PFSK-1 (cell line): ENCODE data around the gene DISP3.

ENCODE experiments used
- FOXP2 ChIP-seq: optimal IDR thresholded peaks from 2 replicates; pipeline ENCODE3; 2011; ENCODE audit warnings: borderline replicate concordance, control low read depth, inconsistent platforms; ENCODE audit not compliant: insufficient read depth; ENCODE audit errors: extremely low read length, extremely low read depth
- POLR2AphosphoS5 ChIP-seq: IDR thresholded peaks from 2 replicates; pipeline ENCODE4 v1.6.1; 2012; ENCODE audit warnings: low read depth, mild to moderate bottlenecking, control low read depth, low read length, moderate library complexity
- SIN3A ChIP-seq: IDR thresholded peaks from 2 replicates; pipeline ENCODE4 v1.6.1; 2012; ENCODE audit warnings: mild to moderate bottlenecking, low read length, moderate library complexity, borderline replicate concordance; ENCODE audit not compliant: insufficient read depth
- TAF1 ChIP-seq: IDR thresholded peaks from 2 replicates; pipeline ENCODE4 v1.6.1; 2012; ENCODE audit warnings: low read length, control low read depth, borderline replicate concordance; ENCODE audit not compliant: insufficient read depth
- TF ChIP-seq, protein P1 (sequence below), 2 experiments: IDR thresholded peaks; 2 replicates each; pipeline versions ENCODE4 v1.6.1 to v1.8.0; 2011 to 2012; ENCODE audit warnings: low read depth in 2 of 2, low read length in 2 of 2, control low read depth in 1 of 2, inconsistent platforms in 1 of 2, mild to moderate bottlenecking in 1 of 2, moderate library complexity in 1 of 2; ENCODE audit not compliant: insufficient read depth in 1 of 2

DNA sequence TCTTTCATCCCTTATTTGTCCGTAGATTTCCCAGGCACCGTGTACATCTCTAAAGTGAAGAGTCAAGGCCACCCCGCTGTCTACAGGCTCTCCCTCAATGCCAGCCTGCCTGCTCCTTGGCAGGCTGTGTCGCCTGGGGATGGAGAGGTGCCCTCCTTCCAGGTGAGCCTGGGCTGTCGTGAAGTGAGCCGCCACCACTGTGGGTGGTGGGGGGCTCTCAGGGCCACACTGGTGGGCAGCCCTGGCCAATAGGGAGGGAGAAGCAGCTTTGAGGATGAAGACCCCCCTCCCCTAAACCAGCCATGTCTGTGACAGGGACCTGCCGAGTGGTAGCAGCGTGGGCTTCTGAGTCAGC is 46.2 kb downstream of the DISP3 start:
- TF ChIP-seq POLR2AphosphoS5 (no peak), SIN3A (no peak), TAF1 (no peak), FOXP2 (no peak)
- TF ChIP-seq, protein P1, sequence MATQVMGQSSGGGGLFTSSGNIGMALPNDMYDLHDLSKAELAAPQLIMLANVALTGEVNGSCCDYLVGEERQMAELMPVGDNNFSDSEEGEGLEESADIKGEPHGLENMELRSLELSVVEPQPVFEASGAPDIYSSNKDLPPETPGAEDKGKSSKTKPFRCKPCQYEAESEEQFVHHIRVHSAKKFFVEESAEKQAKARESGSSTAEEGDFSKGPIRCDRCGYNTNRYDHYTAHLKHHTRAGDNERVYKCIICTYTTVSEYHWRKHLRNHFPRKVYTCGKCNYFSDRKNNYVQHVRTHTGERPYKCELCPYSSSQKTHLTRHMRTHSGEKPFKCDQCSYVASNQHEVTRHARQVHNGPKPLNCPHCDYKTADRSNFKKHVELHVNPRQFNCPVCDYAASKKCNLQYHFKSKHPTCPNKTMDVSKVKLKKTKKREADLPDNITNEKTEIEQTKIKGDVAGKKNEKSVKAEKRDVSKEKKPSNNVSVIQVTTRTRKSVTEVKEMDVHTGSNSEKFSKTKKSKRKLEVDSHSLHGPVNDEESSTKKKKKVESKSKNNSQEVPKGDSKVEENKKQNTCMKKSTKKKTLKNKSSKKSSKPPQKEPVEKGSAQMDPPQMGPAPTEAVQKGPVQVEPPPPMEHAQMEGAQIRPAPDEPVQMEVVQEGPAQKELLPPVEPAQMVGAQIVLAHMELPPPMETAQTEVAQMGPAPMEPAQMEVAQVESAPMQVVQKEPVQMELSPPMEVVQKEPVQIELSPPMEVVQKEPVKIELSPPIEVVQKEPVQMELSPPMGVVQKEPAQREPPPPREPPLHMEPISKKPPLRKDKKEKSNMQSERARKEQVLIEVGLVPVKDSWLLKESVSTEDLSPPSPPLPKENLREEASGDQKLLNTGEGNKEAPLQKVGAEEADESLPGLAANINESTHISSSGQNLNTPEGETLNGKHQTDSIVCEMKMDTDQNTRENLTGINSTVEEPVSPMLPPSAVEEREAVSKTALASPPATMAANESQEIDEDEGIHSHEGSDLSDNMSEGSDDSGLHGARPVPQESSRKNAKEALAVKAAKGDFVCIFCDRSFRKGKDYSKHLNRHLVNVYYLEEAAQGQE (IDR thresholded peaks at IDR 0.05; ENCODE audit: insufficient read depth in 1 of 2, low read depth in 2 of 2, low read length in 2 of 2), result no peak
